ENCODE data around the gene CBY1. TPM values are rescaled to one million over a fixed set of nuclear protein-coding genes. Genes with fewer than 3 reads are reported as not detected.

The CBY1 gene
- total RNA-seq, 1 donor from 2014 or later = 29.7 TPM

DNA sequence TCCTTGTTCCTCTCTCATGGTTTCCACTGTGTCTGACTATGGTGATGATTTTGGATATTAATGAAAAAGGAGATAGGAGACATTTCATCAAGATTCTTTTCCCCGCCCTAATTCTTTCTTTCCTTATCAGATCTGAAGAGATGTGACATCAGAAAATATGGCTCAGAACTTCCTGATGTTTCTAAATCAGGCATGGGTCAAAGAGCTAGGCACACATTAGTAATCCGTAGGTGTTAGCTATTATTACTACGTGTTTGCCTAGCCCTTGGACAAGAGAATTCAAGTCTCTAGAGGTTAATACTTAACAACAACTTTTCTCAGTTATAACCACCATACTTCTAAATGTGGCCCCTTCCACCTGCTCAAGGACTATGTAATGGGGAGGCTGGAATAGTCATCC, 38.5 kb downstream of the CBY1 start:
- Mint-ChIP-seq H3K27me3 (ENCODE audit: unreplicated experiment) (no peaks in the 10 kb centered on the region), H3K36me3 (ENCODE audit: low read depth, unreplicated experiment) (peaks cover 39% of the 10 kb centered on the region), H3K4me3 (ENCODE audit: unreplicated experiment) (no peak overlapping the region), H3K9me3 (ENCODE audit: unreplicated experiment) (no peaks in the 10 kb centered on the region), H3K27ac (ENCODE audit: unreplicated experiment) (no peak overlapping the region), H3K4me1 (ENCODE audit: unreplicated experiment) (peaks cover 45% of the 10 kb centered on the region)
- DNase-seq (ENCODE audit: low spot score) = no peak
- TF ChIP-seq, protein P1, sequence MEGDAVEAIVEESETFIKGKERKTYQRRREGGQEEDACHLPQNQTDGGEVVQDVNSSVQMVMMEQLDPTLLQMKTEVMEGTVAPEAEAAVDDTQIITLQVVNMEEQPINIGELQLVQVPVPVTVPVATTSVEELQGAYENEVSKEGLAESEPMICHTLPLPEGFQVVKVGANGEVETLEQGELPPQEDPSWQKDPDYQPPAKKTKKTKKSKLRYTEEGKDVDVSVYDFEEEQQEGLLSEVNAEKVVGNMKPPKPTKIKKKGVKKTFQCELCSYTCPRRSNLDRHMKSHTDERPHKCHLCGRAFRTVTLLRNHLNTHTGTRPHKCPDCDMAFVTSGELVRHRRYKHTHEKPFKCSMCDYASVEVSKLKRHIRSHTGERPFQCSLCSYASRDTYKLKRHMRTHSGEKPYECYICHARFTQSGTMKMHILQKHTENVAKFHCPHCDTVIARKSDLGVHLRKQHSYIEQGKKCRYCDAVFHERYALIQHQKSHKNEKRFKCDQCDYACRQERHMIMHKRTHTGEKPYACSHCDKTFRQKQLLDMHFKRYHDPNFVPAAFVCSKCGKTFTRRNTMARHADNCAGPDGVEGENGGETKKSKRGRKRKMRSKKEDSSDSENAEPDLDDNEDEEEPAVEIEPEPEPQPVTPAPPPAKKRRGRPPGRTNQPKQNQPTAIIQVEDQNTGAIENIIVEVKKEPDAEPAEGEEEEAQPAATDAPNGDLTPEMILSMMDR (IDR thresholded peaks at IDR 0.05; ENCODE audit: unreplicated experiment) = no peak

DNA sequence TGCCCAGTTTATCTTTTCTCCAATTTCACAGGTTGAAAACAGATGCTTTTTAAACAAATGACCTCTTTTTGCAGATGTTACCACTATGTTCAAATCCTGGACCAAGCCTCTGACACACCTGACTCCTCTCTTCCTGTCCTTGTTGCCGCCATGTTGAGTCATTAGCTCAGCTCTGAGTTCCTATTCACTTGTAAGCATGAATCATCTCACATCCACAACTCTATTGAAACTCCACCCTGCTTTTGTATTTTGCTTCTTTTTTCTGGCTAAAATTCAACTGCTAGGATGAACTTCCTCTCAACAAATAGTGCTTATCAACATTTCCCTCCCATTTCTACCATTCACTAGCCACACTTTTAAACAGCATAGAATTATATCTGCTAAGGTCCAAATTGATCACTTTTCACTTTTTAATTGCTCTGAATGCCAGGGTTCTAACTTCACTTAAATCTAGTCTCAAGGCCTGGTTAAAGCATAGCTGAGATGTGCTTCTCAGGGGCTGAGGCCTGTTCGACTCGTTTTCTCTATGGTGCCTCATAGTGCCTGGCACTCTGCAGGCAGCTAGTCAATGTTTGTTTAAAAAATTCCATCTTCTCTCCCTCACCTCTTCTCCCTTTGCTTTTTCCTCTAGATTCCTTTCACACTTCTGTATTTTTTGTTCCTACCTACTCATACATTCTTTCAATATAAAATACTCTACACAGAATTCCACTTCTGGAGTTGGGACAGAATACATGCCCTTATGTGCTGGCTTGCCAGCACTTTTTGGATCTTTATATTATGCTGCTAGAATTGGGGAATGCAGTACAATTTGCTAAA, 40.4 kb downstream of the CBY1 start:
- Mint-ChIP-seq H3K9me3 (ENCODE audit: unreplicated experiment) (no peaks in the 10 kb centered on the region), H3K4me1 (ENCODE audit: unreplicated experiment) (peaks cover 47% of the 10 kb centered on the region), H3K27ac (ENCODE audit: unreplicated experiment) (no peak overlapping the region), H3K4me3 (ENCODE audit: unreplicated experiment) (peak overlapping the region; percentile 82), H3K36me3 (ENCODE audit: low read depth, unreplicated experiment) (peaks cover 33% of the 10 kb centered on the region), H3K27me3 (ENCODE audit: unreplicated experiment) (peaks cover 5% of the 10 kb centered on the region)
- DNase-seq (ENCODE audit: low spot score) = no peak
- TF ChIP-seq, protein P1 (IDR thresholded peaks at IDR 0.05; ENCODE audit: unreplicated experiment) = no peak

DNA sequence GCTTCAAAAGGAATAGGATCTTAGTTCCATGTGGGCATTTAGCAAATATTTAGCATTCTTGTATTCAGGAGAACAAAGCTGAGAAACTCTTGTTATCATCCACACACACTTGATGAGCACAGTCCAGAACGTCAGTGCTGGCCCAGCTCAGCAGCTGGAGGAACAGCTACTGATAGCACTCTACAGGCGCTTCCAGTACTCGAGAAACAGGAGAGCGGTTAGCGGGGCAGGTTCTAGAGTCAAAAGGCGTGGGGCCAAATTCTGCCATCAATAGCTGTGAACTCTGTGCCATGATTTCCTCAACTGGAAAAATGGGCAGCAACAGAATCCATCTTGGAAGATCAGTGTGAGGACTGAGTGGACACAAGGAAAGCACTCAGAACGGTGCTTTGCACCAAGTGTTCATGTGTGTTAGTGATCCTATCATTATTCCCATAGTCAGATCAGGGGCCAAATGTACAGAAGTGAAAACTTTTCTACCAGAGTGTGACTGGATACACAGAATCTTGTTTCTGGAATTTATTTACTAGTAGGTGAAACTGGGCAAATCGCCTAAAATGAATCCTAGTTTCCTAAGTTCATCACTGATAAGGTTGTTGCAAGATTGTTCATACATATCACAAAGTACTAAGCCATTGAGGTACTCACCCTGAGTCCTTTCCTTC, 41.1 kb downstream of the CBY1 start:
- Mint-ChIP-seq H3K9me3 (ENCODE audit: unreplicated experiment) (no peaks in the 10 kb centered on the region), H3K4me3 (ENCODE audit: unreplicated experiment) (peak overlapping the region; percentile 82), H3K27me3 (ENCODE audit: unreplicated experiment) (peaks cover 5% of the 10 kb centered on the region), H3K36me3 (ENCODE audit: low read depth, unreplicated experiment) (peaks cover 30% of the 10 kb centered on the region), H3K27ac (ENCODE audit: unreplicated experiment) (peak overlapping the region; percentile 76), H3K4me1 (ENCODE audit: unreplicated experiment) (peaks cover 47% of the 10 kb centered on the region)
- TF ChIP-seq, protein P1 (IDR thresholded peaks at IDR 0.05; ENCODE audit: unreplicated experiment) = no peak
- no peak for DNase-seq (ENCODE audit: low spot score)

DNA sequence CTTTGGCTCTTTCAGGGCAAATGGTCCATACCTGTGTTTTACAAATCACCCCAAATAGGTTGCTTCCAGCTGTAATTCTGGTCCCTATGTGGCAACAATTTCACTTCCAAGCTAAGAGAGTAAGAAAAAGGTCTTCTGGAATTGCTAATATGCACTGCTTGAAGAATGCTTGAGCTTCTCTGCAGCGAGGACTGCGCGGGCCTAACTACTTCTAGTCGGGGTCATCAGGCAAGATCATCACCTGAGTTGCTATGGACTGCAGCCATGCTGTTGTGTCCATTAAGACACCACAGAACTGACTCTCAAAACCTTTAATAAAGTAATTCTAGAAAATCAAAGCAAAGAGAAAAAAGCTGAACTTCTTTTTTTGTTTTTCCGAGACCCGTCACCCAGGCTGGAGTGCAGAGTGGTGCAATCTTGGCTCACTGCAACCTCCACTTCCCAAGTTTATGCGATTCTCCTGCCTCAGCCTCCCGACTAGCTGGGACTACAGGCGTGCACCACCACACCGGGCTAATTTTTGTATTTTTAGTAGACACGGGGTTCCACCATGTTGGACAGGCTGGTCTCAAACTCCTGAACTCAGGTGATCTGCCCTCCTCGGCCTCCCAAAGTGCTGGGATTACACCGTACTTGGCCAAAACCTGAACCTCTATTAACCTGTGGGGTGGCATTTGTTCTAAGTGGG, 42.1 kb downstream of the CBY1 start:
- no peak for DNase-seq (ENCODE audit: low spot score)
- Mint-ChIP-seq H3K36me3 (ENCODE audit: low read depth, unreplicated experiment) (peaks cover 23% of the 10 kb centered on the region), H3K9me3 (ENCODE audit: unreplicated experiment) (no peaks in the 10 kb centered on the region), H3K4me3 (ENCODE audit: unreplicated experiment) (peak overlapping the region; percentile 96), H3K4me1 (ENCODE audit: unreplicated experiment) (peaks cover 42% of the 10 kb centered on the region), H3K27ac (ENCODE audit: unreplicated experiment) (no peak overlapping the region), H3K27me3 (ENCODE audit: unreplicated experiment) (peaks cover 5% of the 10 kb centered on the region)
- TF ChIP-seq, protein P1 (IDR thresholded peaks at IDR 0.05; ENCODE audit: unreplicated experiment) = no peak

Data from endothelial cell (in vitro differentiated cells).